NCI-H2227 (cell line): ENCODE measurements around the gene SREBF2.

Source experiments
- DNase-seq: peaks from one replicate; lab custom pipeline; 2025; ENCODE audit not compliant: unreplicated experiment; lab: John Stamatoyannopoulos, UW

The SREBF2 gene

GRCh38 chr22:41875531-41876270, 42.8 kb downstream of the SREBF2 start:
- DNase-seq: no peak

- DNase-seq: no peak
Measured at GRCh38 chr22:41876275-41876674, 43.4 kb downstream of the SREBF2 start.

- no peak for DNase-seq
Measured at GRCh38 chr22:41876675-41877074, 43.8 kb downstream of the SREBF2 start.

- DNase-seq: no peak
Measured at GRCh38 chr22:41880653-41881052, 47.7 kb downstream of the SREBF2 start.

- no peak for DNase-seq
Measured at GRCh38 chr22:41883400-41883799, 50.5 kb downstream of the SREBF2 start.

- DNase-seq: no peak
Measured at GRCh38 chr22:41885116-41885515, 52.2 kb downstream of the SREBF2 start.

GRCh38 chr22:41885516-41885915, 52.6 kb downstream of the SREBF2 start:
- no peak for DNase-seq

GRCh38 chr22:41888627-41889200, 55.8 kb downstream of the SREBF2 start:
- DNase-seq: no peak

- no peak for DNase-seq
Measured at GRCh38 chr22:41891407-41891806, 58.5 kb downstream of the SREBF2 start.

- no peak for DNase-seq
Measured at GRCh38 chr22:41892721-41893120, 59.8 kb downstream of the SREBF2 start.

- DNase-seq: no peak
Measured at GRCh38 chr22:41893591-41894375, 60.9 kb downstream of the SREBF2 start.

- no peak for DNase-seq
Measured at GRCh38 chr22:41898645-41899044, 65.7 kb downstream of the SREBF2 start.

GRCh38 chr22:41899110-41899509, 66.2 kb downstream of the SREBF2 start:
- DNase-seq: no peak

GRCh38 chr22:41899992-41900651, 67.2 kb downstream of the SREBF2 start:
- DNase-seq: no peak

- no peak for DNase-seq
Measured at GRCh38 chr22:41900652-41901312, 67.9 kb downstream of the SREBF2 start.

GRCh38 chr22:41902016-41902415, 69.1 kb downstream of the SREBF2 start:
- no peak for DNase-seq

GRCh38 chr22:41902932-41903421, 70.1 kb downstream of the SREBF2 start:
- DNase-seq: no peak

GRCh38 chr22:41904450-41905410, 71.8 kb downstream of the SREBF2 start:
- no peak for DNase-seq

- DNase-seq: no peak
Measured at GRCh38 chr22:41905411-41906202, 72.7 kb downstream of the SREBF2 start.
